NCI-H1694 (cell line): ENCODE data around the gene TADA2A.
"Not testable (repeated sequence)": the region's sequence is repeated elsewhere in the genome, so short reads cannot be mapped to it uniquely, and the experiment has no call there.

Source experiments
- DNase-seq: peaks from one replicate; lab custom pipeline; 2025; lab: John Stamatoyannopoulos, UW

Gene TADA2A

GRCh38 chr17:37493249-37494027 lies 86.8 kb downstream of the TADA2A start:
- no peak for DNase-seq

- DNase-seq: no peak
These were observed 87.7 kb downstream of the TADA2A start for GRCh38 chr17:37494401-37494831.

GRCh38 chr17:37494971-37495370 lies 88.3 kb downstream of the TADA2A start:
- no peak for DNase-seq

- DNase-seq: no peak
These were observed 93.7 kb downstream of the TADA2A start for GRCh38 chr17:37500378-37500777.

- no peak for DNase-seq
These were observed 95.6 kb downstream of the TADA2A start for GRCh38 chr17:37502009-37502936.

GRCh38 chr17:37503148-37503547 lies 96.5 kb downstream of the TADA2A start:
- DNase-seq: no peak

- DNase-seq: no peak
These were observed 98.6 kb downstream of the TADA2A start for GRCh38 chr17:37505333-37505732.

GRCh38 chr17:37506678-37507077 lies 100.0 kb downstream of the TADA2A start:
- DNase-seq: peak; percentile 79

- DNase-seq: peak; percentile 64
These were observed 100.4 kb downstream of the TADA2A start for GRCh38 chr17:37507111-37507510.

- no peak for DNase-seq
These were observed 103.4 kb downstream of the TADA2A start for GRCh38 chr17:37510056-37510455.

GRCh38 chr17:37511642-37512041 lies 105.0 kb downstream of the TADA2A start:
- DNase-seq: not testable (repeated sequence)

GRCh38 chr17:37512442-37513068 lies 105.9 kb downstream of the TADA2A start:
- DNase-seq: peak; percentile 71

- no peak for DNase-seq
These were observed 107.0 kb downstream of the TADA2A start for GRCh38 chr17:37513711-37514110.

- no peak for DNase-seq
These were observed 109.5 kb downstream of the TADA2A start for GRCh38 chr17:37516127-37516571.

- no peak for DNase-seq
These were observed 111.2 kb downstream of the TADA2A start for GRCh38 chr17:37517881-37518280.

GRCh38 chr17:37518826-37519225 lies 112.1 kb downstream of the TADA2A start:
- DNase-seq: peak; percentile 45

- DNase-seq: no peak
These were observed 112.7 kb downstream of the TADA2A start for GRCh38 chr17:37519251-37519985.

GRCh38 chr17:37520174-37520573 lies 113.5 kb downstream of the TADA2A start:
- DNase-seq: no peak

- DNase-seq: no peak
These were observed 115.1 kb downstream of the TADA2A start for GRCh38 chr17:37521821-37522220.

GRCh38 chr17:37523715-37524219 lies 117.1 kb downstream of the TADA2A start:
- no peak for DNase-seq

- peak; percentile 65 for DNase-seq
These were observed 120.7 kb downstream of the TADA2A start for GRCh38 chr17:37527249-37527851.
